Mucosa of descending colon (tissue), 3 donors: ENCODE results near the gene COL8A2. TPM values are rescaled to one million over a fixed set of nuclear protein-coding genes. Genes with fewer than 3 reads are reported as not detected.

Source experiments
- ATAC-seq: fragments of 200-7000 bp; cut with Tn5 transposase; one replicate; pipeline ENCODE4 v1.9.1; 2020; ENCODE audit warnings: mild to moderate bottlenecking, moderate library complexity
- DNase-seq, 3 donors: peaks; one replicate each; pipeline ENCODE4 v3.0.0-alpha.2; 2020
- H3K36me3 ChIP-seq: fragments of 200-600 bp; one replicate; pipeline ENCODE4 v1.8.0; 2021; ENCODE audit warnings: low read depth, mild to moderate bottlenecking
- H3K4me1 ChIP-seq: fragments of 200-600 bp; one replicate; pipeline ENCODE4 v1.8.0; 2021; ENCODE audit warnings: low read depth, mild to moderate bottlenecking
- H3K4me3 ChIP-seq: fragments of 200-600 bp; one replicate; pipeline ENCODE4 v1.8.0; 2021; ENCODE audit warnings: mild to moderate bottlenecking
- H3K9me3 ChIP-seq: fragments of 200-600 bp; one replicate; pipeline ENCODE4 v1.8.0; 2021; ENCODE audit warnings: mild to moderate bottlenecking
- intact Hi-C, 2 donors: fragments of 100-400 bp; cut with DNase I in 1 of 2; cut with micrococcal nuclease in 1 of 2; formaldehyde crosslinking; loops; one replicate each; pipeline versions ENCODE4 v1.11.0 to v1.11.1; 2022; cut with DNase I, micrococcal nuclease
- total RNA-seq, 3 donors: library from RNA; stranded (reverse); fragmentation: NEBNext Ultra II Directional in 2 of 3; extraction: Animal tissue kit (Norgen Biotek cat#: 25700) in 2 of 3; gene quantifications; one replicate each; pipeline versions ENCODE4 v1.2.1 to v1.2.4, GENCODE V29; 2021 to 2023
- TF ChIP-seq, protein P1 (sequence below): fragments of 200-600 bp; IDR thresholded peaks from one replicate; pipeline ENCODE4 v1.8.0; 2022; ENCODE audit warnings: antibody characterized with exemption, mild to moderate bottlenecking
- donor health status: DM: no; HTN: no; CAD: no; lungs with moderate emphysema.
- donor health status: DM: no; HTN: no; CAD: no.
- donor health status: DM: no; HTN: yes; CAD: no.

Gene COL8A2
- total RNA-seq, 3 donors from 2014 or later, result 0.58 to 4.5 (median 1.5) TPM

DNA sequence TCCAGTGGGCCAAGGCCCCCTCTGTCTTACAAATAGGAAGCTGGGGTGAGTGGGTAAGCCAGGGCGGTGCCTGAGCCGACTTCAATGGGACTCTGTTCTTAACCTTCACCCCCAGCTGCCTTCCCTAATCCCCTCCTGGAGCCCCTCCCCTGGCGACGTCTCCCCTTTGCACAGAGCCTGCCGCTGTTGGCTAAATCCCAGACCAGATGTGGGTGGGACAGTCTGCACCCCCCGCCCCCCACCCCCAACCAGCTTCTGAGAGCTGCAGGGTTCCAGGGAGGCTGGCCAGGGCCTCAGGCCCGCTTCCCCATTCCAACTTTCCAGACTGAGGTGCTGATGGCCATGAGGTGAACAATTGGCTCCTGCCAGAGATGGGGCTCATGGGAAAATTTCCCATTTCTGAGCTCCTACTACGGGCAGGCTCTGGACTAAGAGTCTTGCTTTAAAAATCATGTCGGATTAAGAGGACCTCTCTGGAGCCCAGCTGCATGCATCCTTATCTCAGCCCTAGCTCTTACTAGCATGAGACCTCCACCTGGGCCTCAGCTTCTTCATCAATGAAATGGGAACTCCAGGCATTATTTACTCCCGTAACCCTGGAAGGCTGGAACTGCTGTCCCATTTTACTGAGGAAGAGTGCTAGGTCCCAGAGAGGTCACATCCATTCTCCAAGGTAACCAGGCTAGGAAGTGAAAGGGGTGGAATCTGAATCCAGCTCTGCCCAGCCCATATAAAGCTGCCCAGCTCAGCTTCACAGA is 6.4 kb downstream of the COL8A2 start:
- TF ChIP-seq, protein P1, sequence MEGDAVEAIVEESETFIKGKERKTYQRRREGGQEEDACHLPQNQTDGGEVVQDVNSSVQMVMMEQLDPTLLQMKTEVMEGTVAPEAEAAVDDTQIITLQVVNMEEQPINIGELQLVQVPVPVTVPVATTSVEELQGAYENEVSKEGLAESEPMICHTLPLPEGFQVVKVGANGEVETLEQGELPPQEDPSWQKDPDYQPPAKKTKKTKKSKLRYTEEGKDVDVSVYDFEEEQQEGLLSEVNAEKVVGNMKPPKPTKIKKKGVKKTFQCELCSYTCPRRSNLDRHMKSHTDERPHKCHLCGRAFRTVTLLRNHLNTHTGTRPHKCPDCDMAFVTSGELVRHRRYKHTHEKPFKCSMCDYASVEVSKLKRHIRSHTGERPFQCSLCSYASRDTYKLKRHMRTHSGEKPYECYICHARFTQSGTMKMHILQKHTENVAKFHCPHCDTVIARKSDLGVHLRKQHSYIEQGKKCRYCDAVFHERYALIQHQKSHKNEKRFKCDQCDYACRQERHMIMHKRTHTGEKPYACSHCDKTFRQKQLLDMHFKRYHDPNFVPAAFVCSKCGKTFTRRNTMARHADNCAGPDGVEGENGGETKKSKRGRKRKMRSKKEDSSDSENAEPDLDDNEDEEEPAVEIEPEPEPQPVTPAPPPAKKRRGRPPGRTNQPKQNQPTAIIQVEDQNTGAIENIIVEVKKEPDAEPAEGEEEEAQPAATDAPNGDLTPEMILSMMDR, result no peak
- Histone ChIP-seq H3K9me3 (no peaks in the 10 kb centered on the region), H3K36me3 (no peaks in the 10 kb centered on the region), H3K4me1 (peaks cover under 1% of the 10 kb centered on the region), H3K4me3 (no peak overlapping the region)
- intact Hi-C loops, result no loop called here
- no peak for DNase-seq
- ATAC-seq, result no peak

DNA sequence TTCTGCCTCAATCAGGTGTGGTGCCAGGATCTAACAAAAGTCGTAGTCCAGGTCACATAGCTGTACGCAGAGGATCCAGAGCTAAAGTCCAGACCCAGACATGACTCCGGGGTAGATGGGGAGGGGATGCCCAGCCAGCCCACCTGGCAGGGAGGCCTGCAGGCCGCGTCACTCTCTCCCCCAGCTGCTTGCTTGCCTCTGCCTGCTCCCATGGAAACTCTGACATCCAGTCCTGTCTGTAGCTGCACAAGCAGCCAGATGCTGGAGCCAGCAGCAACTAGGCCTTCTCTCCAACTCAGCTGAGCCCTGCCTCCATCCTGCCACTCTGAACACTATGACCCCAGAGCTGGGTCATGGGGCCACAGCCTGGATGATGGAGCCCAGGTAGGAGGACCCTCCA is 8.1 kb downstream of the COL8A2 start:
- intact Hi-C loops, result no loop called here
- H3K36me3 ChIP-seq, result no peaks in the 10 kb centered on the region
- H3K9me3 ChIP-seq, result no peaks in the 10 kb centered on the region
- DNase-seq, result no peak
- H3K4me3 ChIP-seq, result no peak overlapping the region
- H3K4me1 ChIP-seq, result no peaks in the 10 kb centered on the region
- TF ChIP-seq, protein P1, result no peak
- ATAC-seq, result no peak

DNA sequence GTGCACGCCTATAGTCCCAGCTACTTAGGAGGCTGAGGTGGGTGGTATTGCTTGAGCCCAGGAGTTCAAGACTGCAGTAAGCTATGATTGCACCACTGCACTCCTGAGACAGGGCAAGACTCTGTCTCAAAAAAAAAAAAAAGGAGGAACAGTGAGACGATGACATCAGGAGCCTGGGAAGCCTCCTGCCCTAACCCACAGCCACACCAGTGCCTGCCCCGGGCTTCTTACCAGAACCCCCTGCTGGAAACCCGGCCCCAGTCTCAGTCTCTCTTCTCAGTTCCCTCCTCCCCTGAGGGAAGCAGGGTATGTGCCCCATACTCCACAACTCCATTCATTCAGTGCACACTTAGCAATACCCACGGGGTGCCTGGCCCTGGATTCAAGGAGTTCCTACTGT is 9.1 kb downstream of the COL8A2 start:
- DNase-seq (no peak), ATAC-seq (no peak)
- H3K36me3 ChIP-seq, result no peaks in the 10 kb centered on the region
- H3K9me3 ChIP-seq, result no peaks in the 10 kb centered on the region
- intact Hi-C loops, result no loop called here
- TF ChIP-seq, protein P1, result no peak
- H3K4me1 ChIP-seq, result no peaks in the 10 kb centered on the region
- no peak overlapping the region for H3K4me3 ChIP-seq

DNA sequence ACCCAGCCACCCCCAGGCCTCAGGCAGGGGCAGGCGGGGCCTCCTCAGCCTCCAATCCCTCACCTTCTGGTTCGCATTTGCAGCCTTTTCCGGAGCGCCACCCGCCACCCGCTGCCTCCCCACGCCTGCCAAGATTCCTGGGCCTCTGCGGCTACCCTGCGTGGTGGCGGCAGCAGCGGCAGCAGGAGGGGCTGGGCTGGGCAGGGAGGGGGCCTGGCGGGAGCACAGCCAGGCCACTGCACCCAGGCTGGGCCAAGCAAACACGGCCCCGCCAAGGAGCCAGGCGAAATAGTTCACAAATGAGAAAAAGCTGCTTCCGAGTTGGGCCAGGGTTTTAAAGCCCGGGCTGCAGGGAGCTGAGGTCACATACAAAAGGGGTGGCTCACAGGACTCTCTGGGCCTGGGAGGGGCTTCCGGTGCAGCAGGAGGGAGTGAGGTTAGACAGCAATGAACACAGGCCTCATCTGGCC is 9.8 kb downstream of the COL8A2 start:
- no peak for ATAC-seq

DNA sequence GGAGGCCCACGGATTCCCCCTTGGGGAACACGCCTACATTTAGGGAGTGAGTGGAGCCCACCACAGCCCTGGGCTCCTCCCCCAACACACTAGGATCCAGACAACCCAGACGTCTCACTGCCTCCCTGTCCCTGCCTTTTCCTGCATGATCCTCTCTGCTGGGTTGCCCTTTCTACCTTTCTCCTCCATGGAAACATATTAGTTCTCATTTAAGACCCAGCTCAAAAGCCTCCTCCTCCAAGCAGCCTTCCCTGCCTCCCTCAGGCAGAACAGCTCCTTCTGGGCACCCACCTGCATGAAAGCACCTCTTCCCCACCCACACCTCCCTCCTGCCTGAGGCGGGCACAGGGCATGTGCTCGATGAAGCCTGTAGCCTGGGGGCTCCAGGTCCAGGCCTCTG is 10.7 kb downstream of the COL8A2 start:
- TF ChIP-seq, protein P1, result no peak
- Histone ChIP-seq H3K4me3 (no peak overlapping the region), H3K4me1 (no peaks in the 10 kb centered on the region), H3K9me3 (no peaks in the 10 kb centered on the region), H3K36me3 (no peaks in the 10 kb centered on the region)
- ATAC-seq (no peak), DNase-seq (no peak)
- intact Hi-C loops, result no loop called here

More for the DNA sequence above, 9.8 kb downstream of the COL8A2 start:
- Histone ChIP-seq H3K4me1 (no peaks in the 10 kb centered on the region), H3K4me3 (no peak overlapping the region), H3K9me3 (no peaks in the 10 kb centered on the region), H3K36me3 (no peaks in the 10 kb centered on the region)
- TF ChIP-seq, protein P1, result no peak
- DNase-seq, result no peak
- intact Hi-C loops, result no loop called here
